A673 (cell line): ENCODE data around the gene FBXO17. TPM values are rescaled to one million over a fixed set of nuclear protein-coding genes. Genes with fewer than 3 reads are reported as not detected.

Source experiments
- BruUV-seq: library from RNA; stranded (reverse); fragments of 400-500 nt; replicated peaks from 2 replicates; lab custom pipeline; 2021; lab: Mats Ljungman, UMichigan
- CTCF ChIA-PET: fragments of 300-600 bp; sonication (Branson Sonifier 250); formaldehyde crosslinking; loops from one replicate; lab custom pipeline; 2022; ENCODE audit warnings: antibody characterized with exemption; lab: Charles Lee
- POLR2A ChIA-PET: fragments of 300-600 bp; sonication (Branson Sonifier 250); formaldehyde crosslinking; loops from one replicate; lab custom pipeline; 2022; ENCODE audit warnings: antibody characterized with exemption; ENCODE audit not compliant: low non-redundant PET; lab: Charles Lee
- DNase-seq: peaks from one replicate; pipeline ENCODE4 v3.0.0-alpha.2; 2015; ENCODE audit warnings: low spot score
- H3K27ac ChIP-seq: fragments of 200-600 bp; sonication (generic); 2 replicates; pipeline ENCODE4 v1.5.1; 2016; ENCODE audit warnings: mixed run types, low read depth, mild to moderate bottlenecking, mixed read lengths, antibody characterized with exemption, low read length; ENCODE audit not compliant: poor library complexity, severe bottlenecking
- H3K27me3 ChIP-seq: fragments of 200-600 bp; sonication (generic); replicated peaks from 2 replicates; pipeline ENCODE4 v1.6.1; 2017; ENCODE audit warnings: mixed run types, low read depth, mild to moderate bottlenecking, mixed read lengths, antibody characterized with exemption, low read length; ENCODE audit not compliant: insufficient read depth, poor library complexity
- H3K36me3 ChIP-seq: fragments of 200-600 bp; sonication (generic); 2 replicates; pipeline ENCODE4 v1.6.1; 2016; ENCODE audit warnings: mixed run types, mild to moderate bottlenecking, mixed read lengths, antibody characterized with exemption, low read length; ENCODE audit not compliant: insufficient read depth, poor library complexity, severe bottlenecking
- H3K4me1 ChIP-seq: fragments of 200-600 bp; sonication (generic); 2 replicates; pipeline ENCODE4 v1.6.1; 2017; ENCODE audit warnings: mixed run types, mild to moderate bottlenecking, mixed read lengths, antibody characterized with exemption, low read length; ENCODE audit not compliant: insufficient read depth, poor library complexity, severe bottlenecking
- H3K4me3 ChIP-seq: fragments of 200-600 bp; sonication (generic); 2 replicates; pipeline ENCODE4 v1.5.1; 2016; ENCODE audit warnings: low read depth, mixed run types, mild to moderate bottlenecking, mixed read lengths, low read length; ENCODE audit not compliant: poor library complexity, severe bottlenecking
- H3K9me3 ChIP-seq: fragments of 200-600 bp; sonication (generic); 2 replicates; pipeline ENCODE4 v1.6.1; 2016; ENCODE audit warnings: mixed run types, low read depth, mild to moderate bottlenecking, mixed read lengths, antibody characterized with exemption, low read length; ENCODE audit not compliant: poor library complexity, severe bottlenecking
- CTCF ChIP-seq: fragments of 300-800, 200-600 bp; sonication (generic); conservative IDR thresholded peaks from 2 replicates; pipeline ENCODE4 v1.5.1; 2017; ENCODE audit warnings: low read depth, mild to moderate bottlenecking, antibody characterized with exemption, low read length, moderate library complexity, mixed read lengths
- EZH2 ChIP-seq: fragments of 200-600 bp; sonication (generic); IDR thresholded peaks from 2 replicates; pipeline ENCODE4 v1.6.1; 2017; ENCODE audit warnings: borderline replicate concordance, low read depth, mild to moderate bottlenecking, mixed read lengths, antibody characterized with exemption, low read length; ENCODE audit not compliant: poor library complexity, severe bottlenecking
- intact Hi-C: fragments of 100-400 bp; cut with micrococcal nuclease; formaldehyde crosslinking; loops from one replicate; pipeline ENCODE4 v1.10.0; 2022; ENCODE audit not compliant: unreplicated experiment
- total RNA-seq: library from RNA; stranded (reverse); gene quantifications from 2 replicates; pipeline ENCODE4 v1.2.3, GENCODE V29; 2021

FBXO17 gene
- total RNA-seq, 1 experiment from 2014 or later: 26.0 TPM

- H3K9me3 ChIP-seq: no peaks in the 10 kb centered on the region
- H3K27ac ChIP-seq: no peak overlapping the region
- no peaks in the 10 kb centered on the region for H3K36me3 ChIP-seq
- H3K27me3 ChIP-seq: no peaks in the 10 kb centered on the region
- TF ChIP-seq EZH2: no peak
- TF ChIP-seq CTCF: no peak
- CTCF ChIA-PET: interaction anchor here (0.6 kb wide), 1 partner anchor 117 kb away, joined by 4 read pairs; no protein-coding TSS in a partner anchor
- POLR2A ChIA-PET: no interaction called here
- no peak for DNase-seq
- H3K4me3 ChIP-seq: no peak overlapping the region
- no peaks in the 10 kb centered on the region for H3K4me1 ChIP-seq
- intact Hi-C loops: no loop called here
- BruUV-seq: no TSS peak
These were observed 28.9 kb upstream of the FBXO17 start for GRCh38 chr19:39004403-39004802.

- CTCF ChIA-PET: no interaction called here
These were observed 28.3 kb upstream of the FBXO17 start for GRCh38 chr19:39003796-39004195.

GRCh38 chr19:39003188-39003587 lies 27.6 kb upstream of the FBXO17 start:
- no peak for TF ChIP-seq CTCF
- TF ChIP-seq EZH2: no peak
- CTCF ChIA-PET: interaction anchor here (0.6 kb wide), 1 partner anchor 23 kb away, joined by 6 read pairs; no protein-coding TSS in a partner anchor
- BruUV-seq: no TSS peak
- Histone ChIP-seq H3K27ac (no peak overlapping the region), H3K4me3 (no peak overlapping the region), H3K4me1 (no peaks in the 10 kb centered on the region), H3K27me3 (no peaks in the 10 kb centered on the region), H3K36me3 (no peaks in the 10 kb centered on the region), H3K9me3 (no peaks in the 10 kb centered on the region)
- intact Hi-C loops: no loop called here
- POLR2A ChIA-PET: no interaction called here
- no peak for DNase-seq

More at GRCh38 chr19:39003796-39004195, 28.3 kb upstream of the FBXO17 start:
- no peak for DNase-seq
- POLR2A ChIA-PET: no interaction called here
- no peaks in the 10 kb centered on the region for H3K36me3 ChIP-seq
- no peaks in the 10 kb centered on the region for H3K9me3 ChIP-seq
- H3K27me3 ChIP-seq: no peaks in the 10 kb centered on the region
- no peak overlapping the region for H3K27ac ChIP-seq
- no TSS peak for BruUV-seq
- no peak overlapping the region for H3K4me3 ChIP-seq
- TF ChIP-seq CTCF (no peak), EZH2 (no peak)
- H3K4me1 ChIP-seq: no peaks in the 10 kb centered on the region
- intact Hi-C loops: no loop called here
